Ascending aorta (tissue), 2 donors: ENCODE results near the gene XAB2. TPM values are rescaled to one million over a fixed set of nuclear protein-coding genes. Genes with fewer than 3 reads are reported as not detected.

ENCODE experiments used
- DNase-seq, 2 donors: peaks; one replicate each; pipeline ENCODE4 v3.0.0-alpha.2; 2019; ENCODE audit warnings: low spot score in 2 of 2
- H3K27ac ChIP-seq, 2 donors: fragments of 200-600 bp; sonication (generic); one replicate each; pipeline ENCODE4 v1.5.1; 2016 to 2017; ENCODE audit warnings: mild to moderate bottlenecking in 1 of 2
- H3K27me3 ChIP-seq: fragments of 200-600 bp; sonication (generic); one replicate; pipeline ENCODE4 v1.5.1; 2017
- H3K36me3 ChIP-seq, 2 donors: fragments of 200-600 bp; sonication (generic); one replicate each; pipeline ENCODE4 v1.5.1; 2016
- H3K4me1 ChIP-seq, 2 donors: fragments of 200-600 bp; sonication (generic); one replicate each; pipeline ENCODE4 v1.5.1; 2016 to 2017; ENCODE audit warnings: mild to moderate bottlenecking in 1 of 2
- H3K4me3 ChIP-seq, 2 donors: fragments of 200-600 bp; sonication (generic); one replicate each; pipeline ENCODE4 v1.5.1; 2016 to 2017; ENCODE audit warnings: mild to moderate bottlenecking in 1 of 2
- H3K9me3 ChIP-seq, 2 donors: fragments of 200-600 bp; sonication (generic); one replicate each; pipeline ENCODE4 v1.5.1; 2016
- CTCF ChIP-seq, 3 experiments: fragments of 200-600 bp in 2 of 3; fragments of 450-650 bp in 1 of 3; sonication (generic) in 2 of 3; IDR thresholded peaks; one replicate each; pipeline ENCODE4 v1.5.1; 2016 to 2019; ENCODE audit warnings: antibody characterized with exemption in 3 of 3, mild to moderate bottlenecking in 1 of 3, moderate library complexity in 1 of 3
- intact Hi-C: fragments of 100-400 bp; cut with DNase I; formaldehyde crosslinking; loops from one replicate; pipeline ENCODE4 v1.15.1; 2023
- total RNA-seq: library from RNA; depleted of rRNA; stranded (reverse); fragments of >200 nt; gene quantifications from one replicate; pipeline ENCODE4 v1.1.0, GENCODE V29; 2016

Gene XAB2
- 18.4 TPM for total RNA-seq

- TF ChIP-seq CTCF (IDR thresholded peaks at IDR 0.05), result no peak
- no peaks in the 10 kb centered on the region for H3K9me3 ChIP-seq
- peak within 1 kb of the TSS; percentile 79 to 88 for H3K27ac ChIP-seq
- peak; percentile 95 to 99 for DNase-seq
- H3K36me3 ChIP-seq, result peaks cover 15 to 33% of the 10 kb centered on the region in 2 donors
- intact Hi-C loops, result loop anchor here (1.0 to 5.0 kb wide), 5 partner anchors 51 to 893 kb away; partner anchors contain the start of genes CD320, GPR108, PNPLA6 and TRAPPC5
- H3K4me1 ChIP-seq, result peaks cover 7 to 27% of the 10 kb centered on the region in 2 donors
- H3K4me3 ChIP-seq, result peak within 1 kb of the TSS; percentile 94 to 96
- H3K27me3 ChIP-seq, result no peaks in the 10 kb centered on the region
Observed at GRCh38 chr19:7629347-7630054, at the start of gene XAB2, which contains the start of gene PET100. TSS of gene XAB2 (minus strand) at chr19:7629545. CDS start at chr19:7629527, 18 bp downstream. TSS of gene PET100 (plus strand) at chr19:7629793. CDS start at chr19:7629834, 41 bp downstream.

GRCh38 chr19:7677669-7678311 is 48.4 kb upstream of the XAB2 start:
- no peaks in the 10 kb centered on the region for H3K27me3 ChIP-seq
- H3K4me3 ChIP-seq, result no peak overlapping the region
- no peaks in the 10 kb centered on the region for H3K9me3 ChIP-seq
- no peak for TF ChIP-seq CTCF (IDR thresholded peaks at IDR 0.05)
- H3K27ac ChIP-seq, result no peak overlapping the region
- peaks cover 7 to 8% of the 10 kb centered on the region in 2 donors for H3K36me3 ChIP-seq
- H3K4me1 ChIP-seq, result peaks cover 4 to 11% of the 10 kb centered on the region in 2 donors
- no peak for DNase-seq
- intact Hi-C loops, result no loop called here

- H3K4me3 ChIP-seq, result no peak within 1 kb of the TSS
- H3K27me3 ChIP-seq, result no peaks in the 10 kb centered on the region
- no peak within 1 kb of the TSS for H3K27ac ChIP-seq
- intact Hi-C loops, result no loop called here
- H3K4me1 ChIP-seq, result peaks cover 0 to 7% of the 10 kb centered on the region in 2 donors
- H3K36me3 ChIP-seq, result no peaks in the 10 kb centered on the region
- TF ChIP-seq CTCF (IDR thresholded peaks at IDR 0.05), result no peak
- no peak for DNase-seq
- H3K9me3 ChIP-seq, result no peaks in the 10 kb centered on the region
Observed at GRCh38 chr19:7676854-7677253, 47.5 kb upstream of the XAB2 start, which contains the start of gene MCEMP1. TSS of gene MCEMP1 (plus strand) at chr19:7677090. CDS start at chr19:7677121, 31 bp downstream.

- intact Hi-C loops, result no loop called here
- no peak overlapping the region for H3K4me3 ChIP-seq
- no peak for TF ChIP-seq CTCF (IDR thresholded peaks at IDR 0.05)
- no peak for DNase-seq
- no peaks in the 10 kb centered on the region for H3K27me3 ChIP-seq
- H3K4me1 ChIP-seq, result peaks cover 0 to 3% of the 10 kb centered on the region in 2 donors
- H3K27ac ChIP-seq, result no peak overlapping the region
- H3K9me3 ChIP-seq, result no peaks in the 10 kb centered on the region
- H3K36me3 ChIP-seq, result no peaks in the 10 kb centered on the region
Observed at GRCh38 chr19:7676376-7676775, 47.0 kb upstream of the XAB2 start.

- no peaks in the 10 kb centered on the region for H3K36me3 ChIP-seq
- no peaks in the 10 kb centered on the region for H3K27me3 ChIP-seq
- intact Hi-C loops, result no loop called here
- H3K4me3 ChIP-seq, result no peak overlapping the region
- H3K4me1 ChIP-seq, result no peaks in the 10 kb centered on the region
- H3K9me3 ChIP-seq, result no peaks in the 10 kb centered on the region
- DNase-seq, result peak; percentile 18 to 72
- no peak overlapping the region for H3K27ac ChIP-seq
- TF ChIP-seq CTCF (IDR thresholded peaks at IDR 0.05), result no peak
Observed at GRCh38 chr19:7674010-7675005, 45.0 kb upstream of the XAB2 start.
